Liver (tissue), 9 donors: ENCODE measurements around the gene ATG4C. TPM values are rescaled to one million over a fixed set of nuclear protein-coding genes. Genes with fewer than 3 reads are reported as not detected.

ENCODE experiments used
- DNase-seq: peaks from one replicate; pipeline ENCODE4 v3.0.0-alpha.2; 2017; ENCODE audit warnings: low spot score
- H3K27ac ChIP-seq, 2 donors: one replicate each; pipeline ENCODE4 v1.7.0; 2013; ENCODE audit warnings: inconsistent platforms in 2 of 2, low read length in 2 of 2, control low read depth in 1 of 2, low read depth in 1 of 2, mild to moderate bottlenecking in 1 of 2
- H3K27me3 ChIP-seq, 4 donors: one replicate each; pipeline versions ENCODE4 v1.6.1 to v1.7.0; 2013; ENCODE audit warnings: low read length in 3 of 4, inconsistent platforms in 1 of 4, mild to moderate bottlenecking in 1 of 4, moderate library complexity in 1 of 4; ENCODE audit not compliant: control insufficient read depth in 4 of 4, insufficient read depth in 4 of 4
- H3K36me3 ChIP-seq, 4 donors: one replicate each; pipeline versions ENCODE4 v1.6.1 to v1.7.0; 2013; ENCODE audit warnings: low read length in 3 of 4, mild to moderate bottlenecking in 3 of 4, low read depth in 1 of 4, moderate library complexity in 1 of 4; ENCODE audit not compliant: control insufficient read depth in 4 of 4, insufficient read depth in 3 of 4
- H3K4me1 ChIP-seq, 4 donors: one replicate each; pipeline versions ENCODE4 v1.6.1 to v1.7.0; 2013; ENCODE audit warnings: low read length in 3 of 4, mild to moderate bottlenecking in 3 of 4, moderate library complexity in 1 of 4; ENCODE audit not compliant: control insufficient read depth in 4 of 4, insufficient read depth in 4 of 4
- H3K4me3 ChIP-seq, 3 donors: one replicate each; pipeline versions ENCODE4 v1.6.1 to v1.7.0; 2013; ENCODE audit warnings: low read length in 3 of 3, control low read depth in 1 of 3, low read depth in 1 of 3, mild to moderate bottlenecking in 1 of 3
- H3K9ac ChIP-seq, 2 donors: one replicate each; pipeline ENCODE4 v1.7.0; 2013; ENCODE audit warnings: low read length in 2 of 2, mild to moderate bottlenecking in 2 of 2, moderate library complexity in 2 of 2, control low read depth in 1 of 2, low read depth in 1 of 2
- H3K9me3 ChIP-seq, 4 donors: one replicate each; pipeline versions ENCODE4 v1.6.1 to v1.7.0; 2013; ENCODE audit warnings: low read length in 3 of 4; ENCODE audit not compliant: control insufficient read depth in 4 of 4
- CTCF ChIP-seq: fragments of 150-350 bp; IDR thresholded peaks from 2 replicates; pipeline ENCODE4 v1.5.1; 2017; ENCODE audit warnings: improper control_type of control experiment, low read depth, low read length; ENCODE audit not compliant: missing input control
- EGR1 ChIP-seq, 2 donors: IDR thresholded peaks; 2 replicates each; pipeline ENCODE4 v1.6.1; 2016 to 2018; ENCODE audit warnings: antibody characterized with exemption in 2 of 2, low read depth in 2 of 2
- FOXA1 ChIP-seq: IDR thresholded peaks from 2 replicates; pipeline ENCODE4 v1.6.1; 2016; ENCODE audit warnings: antibody characterized with exemption
- GABPA ChIP-seq, 2 donors: IDR thresholded peaks in 1 of 2; conservative IDR thresholded peaks in 1 of 2; 2 replicates each; pipeline ENCODE4 v1.6.1; 2016; ENCODE audit warnings: antibody characterized with exemption in 2 of 2, mild to moderate bottlenecking in 1 of 2, moderate library complexity in 1 of 2
- HNF4A ChIP-seq, 2 donors: conservative IDR thresholded peaks; 2 replicates each; pipeline ENCODE4 v1.6.1; 2016; ENCODE audit warnings: antibody characterized with exemption in 2 of 2, mild to moderate bottlenecking in 2 of 2
- HNF4G ChIP-seq: IDR thresholded peaks from 2 replicates; pipeline ENCODE4 v1.6.1; 2016; ENCODE audit warnings: antibody characterized with exemption
- JUND ChIP-seq, 2 donors: IDR thresholded peaks; 2 replicates each; pipeline ENCODE4 v1.6.1; 2016; ENCODE audit warnings: antibody characterized with exemption in 2 of 2
- REST ChIP-seq: IDR thresholded peaks from 2 replicates; pipeline ENCODE4 v1.6.1; 2016; ENCODE audit warnings: antibody characterized with exemption, mild to moderate bottlenecking
- RXRA ChIP-seq, 2 donors: IDR thresholded peaks; 2 replicates each; pipeline ENCODE4 v1.6.1; 2017 to 2018; ENCODE audit warnings: antibody characterized with exemption in 2 of 2, mild to moderate bottlenecking in 1 of 2
- SP1 ChIP-seq: IDR thresholded peaks from 2 replicates; pipeline ENCODE4 v1.6.1; 2018; ENCODE audit warnings: antibody characterized with exemption, mild to moderate bottlenecking
- TAF1 ChIP-seq: conservative IDR thresholded peaks from 2 replicates; pipeline ENCODE4 v1.6.1; 2016; ENCODE audit warnings: antibody characterized with exemption, mild to moderate bottlenecking
- ZBTB33 ChIP-seq: IDR thresholded peaks from 2 replicates; pipeline ENCODE4 v1.6.1; 2016; ENCODE audit warnings: antibody characterized with exemption
- WGBS: extraction: QIAGEN DNeasy Blood & Tissue Kit; methylation state at CpG from one replicate; pipeline ENCODE4 v1.1.7; 2013; 5-methylcytosine and 5-hydroxymethylcytosine counted together
- polyA plus RNA-seq, 2 donors: library from polyadenylated mRNA; stranded (reverse) in 1 of 2; unstranded in 1 of 2; fragments of 200-250 nt in 1 of 2; fragments of >200 nt in 1 of 2; fragmentation: Nextera tagmentation in 1 of 2; extraction: Ambion mirVana in 1 of 2; gene quantifications; one replicate each; pipeline versions ENCODE4 v1.2.1 to v1.2.3, GENCODE V29; 2013 to 2015
- total RNA-seq, 2 donors: library from RNA; depleted of rRNA; stranded (reverse); fragments of >200 nt; gene quantifications; one replicate each; pipeline ENCODE4 v1.2.3, GENCODE V29; 2014
- TF ChIP-seq, protein P1 (sequence below): IDR thresholded peaks from 2 replicates; pipeline ENCODE4 v1.6.1; 2016; ENCODE audit warnings: antibody characterized with exemption
- donor health status: healthy.
- donor health status: healthy.
- donor health status: healthy.
- donor health status: healthy.
- donor health status: healthy.

ATG4C gene
- total and polyA plus RNA-seq, 4 donors: 3.8 to 8.4 (median 5.2) TPM

- TF ChIP-seq CTCF: no peak
- no peak for TF ChIP-seq JUND (IDR thresholded peaks at IDR 0.05)
Observed at GRCh38 chr1:62876535-62876934, 92.6 kb downstream of the ATG4C start (continued).

DNA sequence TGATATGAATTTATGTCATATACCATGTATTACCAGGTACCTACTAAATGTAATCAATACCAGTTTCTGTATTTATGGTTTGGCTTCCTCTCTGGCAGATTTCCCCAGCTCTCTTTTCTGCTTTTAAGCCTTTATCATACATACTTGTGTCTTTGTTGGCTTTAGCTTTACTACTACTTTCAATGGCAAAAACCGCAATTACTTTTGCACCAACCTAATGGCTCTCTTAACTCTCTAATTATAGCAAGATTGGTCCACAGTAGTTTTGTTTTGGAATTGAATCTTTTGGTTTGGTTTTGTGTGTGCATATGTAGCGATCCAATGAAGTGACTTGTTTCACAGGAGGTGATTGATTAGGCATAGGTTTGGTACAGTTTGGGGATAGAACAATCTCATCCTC lies 93.6 kb downstream of the ATG4C start:
- 94% methylated on average over 2 of the region's 2 CpGs for WGBS
- DNase-seq: no peak
- Histone ChIP-seq H3K9me3 (peaks cover 0 to 2% (median 0%) of the 10 kb centered on the region in 4 donors), H3K4me1 (no peaks in the 10 kb centered on the region), H3K27me3 (no peaks in the 10 kb centered on the region), H3K9ac (no peak overlapping the region), H3K27ac (no peak overlapping the region), H3K4me3 (no peak overlapping the region), H3K36me3 (no peaks in the 10 kb centered on the region)
- no peak for TF ChIP-seq HNF4A (conservative IDR thresholded peaks at IDR 0.05)
- TF ChIP-seq EGR1 (IDR thresholded peaks at IDR 0.05; ENCODE audit: low read depth in 2 of 2): no peak
- TF ChIP-seq GABPA (IDR thresholded peaks at IDR 0.05 in 1 of 2, conservative IDR thresholded peaks at IDR 0.05 in 1 of 2): no peak
- no peak for TF ChIP-seq SP1
- TF ChIP-seq ZBTB33: no peak
- TF ChIP-seq TAF1: no peak
- TF ChIP-seq, protein P1, sequence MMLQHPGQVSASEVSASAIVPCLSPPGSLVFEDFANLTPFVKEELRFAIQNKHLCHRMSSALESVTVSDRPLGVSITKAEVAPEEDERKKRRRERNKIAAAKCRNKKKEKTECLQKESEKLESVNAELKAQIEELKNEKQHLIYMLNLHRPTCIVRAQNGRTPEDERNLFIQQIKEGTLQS: no peak
- no peak for TF ChIP-seq JUND (IDR thresholded peaks at IDR 0.05)
- no peak for TF ChIP-seq CTCF
- TF ChIP-seq HNF4G: no peak
- no peak for TF ChIP-seq RXRA (IDR thresholded peaks at IDR 0.05)
- TF ChIP-seq REST: no peak
- TF ChIP-seq FOXA1: no peak
